GM12878 (cell line): ENCODE measurements around the gene PSMB10. TPM values are rescaled to one million over a fixed set of nuclear protein-coding genes. Genes with fewer than 3 reads are reported as not detected.

ENCODE experiments used
- CEBPZ ChIP-seq: fragments of 150-350 bp; IDR thresholded peaks from 2 replicates; pipeline ENCODE4 v1.6.1; 2016; ENCODE audit warnings: low read depth, low read length
- SKIL ChIP-seq: fragments of 450-650 bp; IDR thresholded peaks from 2 replicates; pipeline ENCODE4 v1.6.1; 2017; ENCODE audit warnings: mild to moderate bottlenecking, low read depth, inconsistent platforms; ENCODE audit not compliant: poor library complexity, severe bottlenecking
- polyA plus RNA-seq, 11 experiments: library from polyadenylated mRNA; depleted of rRNA in 4 of 11; unstranded in 6 of 11; stranded (reverse) in 5 of 11; fragments of >200 nt; fragmentation: Nextera tagmentation in 4 of 11; fragmentation: Illumina TruSeq in 1 of 11; extraction: Ambion mirVana in 4 of 11; extraction: Trizol in 1 of 11; gene quantifications; 1 replicate in 1 of 11; 2 replicates in 10 of 11; pipeline versions ENCODE4 v1.2.1 to v1.2.3, GENCODE V29; 2011 to 2016; ENCODE audit warnings: inconsistent platforms in 2 of 11, missing spikeins in 2 of 11, low read depth in 1 of 11
- total RNA-seq, 4 experiments: library from RNA; depleted of rRNA in 3 of 4; stranded (reverse); fragments of >200 nt in 3 of 4; fragmentation: Illumina TruSeq in 1 of 4; extraction: Trizol in 1 of 4; gene quantifications; 2 replicates each; pipeline versions ENCODE4 v1.2.1 to v1.2.3, GENCODE V29; 2013 to 2021
- TF ChIP-seq, protein P1 (sequence below): fragments of 450-650 bp; IDR thresholded peaks from 2 replicates; pipeline ENCODE4 v1.6.1; 2017; ENCODE audit warnings: antibody characterized with exemption, mild to moderate bottlenecking, moderate library complexity

PSMB10 gene
- total and polyA plus RNA-seq, 10 of the 15 experiments (the other 5 are each of a cell fraction or from before 2014, with no cell fraction given) = 24.1 to 308 (median 151) TPM

GRCh38 chr16:67957622-67958021 lies 21.0 kb upstream of the PSMB10 start (continued):
- TF ChIP-seq, protein P1, sequence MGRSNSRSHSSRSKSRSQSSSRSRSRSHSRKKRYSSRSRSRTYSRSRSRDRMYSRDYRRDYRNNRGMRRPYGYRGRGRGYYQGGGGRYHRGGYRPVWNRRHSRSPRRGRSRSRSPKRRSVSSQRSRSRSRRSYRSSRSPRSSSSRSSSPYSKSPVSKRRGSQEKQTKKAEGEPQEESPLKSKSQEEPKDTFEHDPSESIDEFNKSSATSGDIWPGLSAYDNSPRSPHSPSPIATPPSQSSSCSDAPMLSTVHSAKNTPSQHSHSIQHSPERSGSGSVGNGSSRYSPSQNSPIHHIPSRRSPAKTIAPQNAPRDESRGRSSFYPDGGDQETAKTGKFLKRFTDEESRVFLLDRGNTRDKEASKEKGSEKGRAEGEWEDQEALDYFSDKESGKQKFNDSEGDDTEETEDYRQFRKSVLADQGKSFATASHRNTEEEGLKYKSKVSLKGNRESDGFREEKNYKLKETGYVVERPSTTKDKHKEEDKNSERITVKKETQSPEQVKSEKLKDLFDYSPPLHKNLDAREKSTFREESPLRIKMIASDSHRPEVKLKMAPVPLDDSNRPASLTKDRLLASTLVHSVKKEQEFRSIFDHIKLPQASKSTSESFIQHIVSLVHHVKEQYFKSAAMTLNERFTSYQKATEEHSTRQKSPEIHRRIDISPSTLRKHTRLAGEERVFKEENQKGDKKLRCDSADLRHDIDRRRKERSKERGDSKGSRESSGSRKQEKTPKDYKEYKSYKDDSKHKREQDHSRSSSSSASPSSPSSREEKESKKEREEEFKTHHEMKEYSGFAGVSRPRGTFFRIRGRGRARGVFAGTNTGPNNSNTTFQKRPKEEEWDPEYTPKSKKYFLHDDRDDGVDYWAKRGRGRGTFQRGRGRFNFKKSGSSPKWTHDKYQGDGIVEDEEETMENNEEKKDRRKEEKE = no peak
- TF ChIP-seq SKIL = no peak
- TF ChIP-seq CEBPZ = no peak
